HG03139 (cell line): Measurements from ENCODE around the gene UBR4.
"Not testable (repeated sequence)": the region's sequence is repeated elsewhere in the genome, so short reads cannot be mapped to it uniquely, and the experiment has no call there.

Source experiments
- ATAC-seq: cut with Tn5 transposase; IDR thresholded peaks from one replicate; pipeline ENCODE4 v1.9.1; 2021; ENCODE audit not compliant: unreplicated experiment

Gene UBR4

DNA sequence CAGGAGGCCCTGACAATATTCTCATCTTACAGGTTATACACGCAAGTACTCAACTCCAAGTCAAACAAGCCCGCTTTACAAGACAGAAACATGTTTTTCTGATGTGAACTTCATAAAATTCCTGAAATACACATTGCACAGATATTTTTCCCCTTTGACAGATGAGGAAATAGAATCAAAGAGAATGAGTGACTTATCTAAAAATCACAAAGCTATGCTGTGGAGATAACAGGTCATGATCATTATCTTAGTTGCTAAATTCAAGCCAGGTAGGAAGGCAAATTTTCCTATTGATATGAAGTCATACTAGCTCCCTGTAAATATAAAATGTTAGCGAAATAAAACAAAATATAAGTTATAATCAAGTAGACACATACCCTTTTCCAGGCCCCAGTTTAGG is 18.3 kb downstream of the UBR4 start:
- no peak for ATAC-seq

DNA sequence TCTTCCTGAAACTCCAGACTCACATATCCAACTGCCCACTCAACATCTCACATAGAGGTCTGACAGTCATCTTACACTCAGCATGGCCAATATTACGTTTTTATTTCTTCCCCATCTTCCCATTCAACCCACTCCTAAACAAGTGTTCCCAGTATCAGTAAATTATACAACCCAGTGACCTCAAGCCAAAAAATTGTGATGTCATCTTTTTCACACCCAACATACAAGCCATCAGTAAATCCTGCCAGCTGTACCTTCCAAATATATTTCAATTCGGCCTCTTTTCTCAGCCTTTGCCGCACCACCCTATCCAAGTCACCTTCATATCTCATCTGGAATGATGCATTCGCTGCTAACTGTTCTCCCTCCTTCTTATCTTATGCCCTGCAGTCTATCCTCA is 19.6 kb downstream of the UBR4 start:
- no peak for ATAC-seq

DNA sequence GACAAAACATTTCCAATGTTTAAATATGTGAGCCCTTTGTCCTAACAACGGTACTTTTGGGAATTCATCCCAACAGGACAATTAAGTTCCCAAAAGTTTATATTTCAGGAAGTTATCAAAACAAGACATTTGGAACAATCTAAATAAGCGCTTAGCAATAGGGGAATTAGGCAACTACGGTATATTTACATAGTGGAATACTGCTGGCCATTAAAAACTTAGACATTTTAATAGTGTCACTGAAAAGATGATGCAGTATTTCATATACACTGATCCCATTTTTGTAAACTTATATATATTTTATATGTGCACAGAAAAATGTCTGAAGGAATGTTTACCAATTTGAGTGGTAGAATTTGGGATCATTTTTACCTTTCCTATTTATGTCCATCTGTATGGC is 20.8 kb downstream of the UBR4 start:
- ATAC-seq = no peak

DNA sequence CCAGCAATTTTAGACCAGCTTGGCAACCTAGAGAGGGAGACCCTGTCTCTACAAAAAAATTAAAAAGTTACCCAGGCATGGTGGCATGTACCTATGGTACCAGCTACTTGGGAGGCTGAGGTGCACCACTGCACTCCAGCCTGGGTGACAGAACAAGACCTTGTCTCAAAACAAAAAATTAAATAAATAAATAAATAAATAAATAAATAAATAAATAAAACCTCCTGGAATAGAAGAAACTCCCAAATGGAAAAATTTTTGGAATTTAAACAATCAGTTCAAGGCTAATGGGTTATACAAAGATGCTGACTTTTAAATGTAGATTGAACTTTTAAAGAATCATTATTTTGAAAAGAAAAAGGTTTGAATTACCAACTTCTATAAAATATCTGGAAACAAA is 22.2 kb downstream of the UBR4 start:
- ATAC-seq = no peak

DNA sequence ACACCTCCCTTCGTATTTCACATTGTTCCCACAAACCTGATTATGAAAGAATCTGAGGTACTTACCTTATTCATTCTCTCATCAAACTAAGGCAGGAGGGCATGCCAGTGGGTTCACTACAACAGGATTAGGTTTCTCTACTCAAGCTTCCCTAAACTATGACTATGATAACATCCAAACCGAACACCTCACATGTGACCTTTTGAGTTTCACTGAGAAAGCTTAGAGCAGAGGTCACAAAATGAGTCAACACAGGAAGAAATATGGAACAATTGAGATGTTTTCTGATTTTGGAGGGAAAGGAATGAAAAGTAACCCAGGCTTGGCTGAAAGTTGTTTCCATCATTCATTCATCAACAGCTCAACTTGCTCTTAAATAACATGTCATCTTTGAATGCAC is 24.1 kb downstream of the UBR4 start:
- no peak for ATAC-seq

DNA sequence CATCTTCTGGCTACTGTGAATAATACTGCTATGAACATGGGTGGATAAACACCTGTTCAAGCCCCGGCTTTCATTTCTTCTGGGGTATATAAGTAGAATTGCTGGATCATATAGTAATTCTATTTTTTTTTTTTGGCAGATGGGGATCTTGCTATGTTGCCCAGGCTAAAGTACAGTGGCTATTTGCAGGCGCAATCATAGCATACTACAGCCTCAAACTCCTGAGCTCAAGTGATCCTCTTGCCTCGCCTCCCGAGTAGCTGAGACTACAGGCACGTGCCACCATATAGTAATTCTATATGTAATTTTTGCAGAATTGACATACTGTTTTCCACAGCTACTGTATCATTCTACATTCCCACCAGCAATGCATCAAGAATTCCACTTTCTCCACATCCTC is 27.8 kb downstream of the UBR4 start:
- no peak for ATAC-seq

DNA sequence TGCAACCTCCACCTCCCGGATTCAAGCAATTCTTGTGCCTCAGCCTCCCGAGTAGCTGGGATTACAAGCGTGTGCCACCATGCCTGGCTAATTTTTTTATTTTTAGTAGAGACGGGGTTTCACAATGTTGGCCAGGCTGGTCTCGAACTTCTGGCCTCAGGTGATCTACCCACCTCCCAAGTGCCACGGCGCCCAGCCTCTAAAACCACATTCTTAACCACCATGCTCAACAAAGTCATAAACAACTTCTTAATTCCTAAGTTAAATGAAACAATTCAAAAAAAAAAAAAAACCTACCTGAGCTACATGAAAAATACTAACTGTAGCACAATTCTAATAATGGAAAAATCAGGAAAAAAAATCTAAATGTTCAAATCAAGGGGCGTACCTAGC is 29.8 kb downstream of the UBR4 start:
- not testable (repeated sequence) for ATAC-seq

DNA sequence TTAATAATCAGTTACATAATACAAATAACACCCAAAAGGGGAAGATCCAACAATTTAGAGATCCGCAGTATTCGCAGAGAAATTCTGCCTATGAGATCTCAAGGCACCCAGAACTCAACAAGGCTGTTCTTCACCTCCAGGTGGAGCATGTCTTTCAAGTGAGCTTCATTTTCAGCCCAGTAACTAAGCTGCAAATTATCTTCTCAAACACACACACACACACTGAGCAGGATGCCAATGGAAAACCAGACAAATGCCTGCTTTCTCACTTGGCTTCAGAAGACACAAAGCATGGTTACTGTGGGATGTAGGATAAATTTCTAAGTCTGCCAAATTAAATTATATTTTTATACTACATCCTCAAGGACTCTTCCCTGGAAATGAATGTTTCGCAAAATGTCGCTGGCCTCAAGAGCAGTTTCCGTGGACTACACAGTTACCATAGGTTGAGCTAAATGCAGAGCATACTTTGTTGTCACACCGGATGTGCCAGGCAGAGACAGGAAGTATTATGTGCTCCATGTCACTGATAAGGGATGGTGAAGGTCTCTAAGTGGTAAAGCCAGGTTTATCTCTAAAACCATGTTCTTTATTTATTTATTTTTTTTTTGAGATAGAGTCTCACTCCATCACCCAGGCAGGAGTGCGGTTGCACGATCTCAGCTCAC is 30.3 kb downstream of the UBR4 start:
- ATAC-seq = no peak

DNA sequence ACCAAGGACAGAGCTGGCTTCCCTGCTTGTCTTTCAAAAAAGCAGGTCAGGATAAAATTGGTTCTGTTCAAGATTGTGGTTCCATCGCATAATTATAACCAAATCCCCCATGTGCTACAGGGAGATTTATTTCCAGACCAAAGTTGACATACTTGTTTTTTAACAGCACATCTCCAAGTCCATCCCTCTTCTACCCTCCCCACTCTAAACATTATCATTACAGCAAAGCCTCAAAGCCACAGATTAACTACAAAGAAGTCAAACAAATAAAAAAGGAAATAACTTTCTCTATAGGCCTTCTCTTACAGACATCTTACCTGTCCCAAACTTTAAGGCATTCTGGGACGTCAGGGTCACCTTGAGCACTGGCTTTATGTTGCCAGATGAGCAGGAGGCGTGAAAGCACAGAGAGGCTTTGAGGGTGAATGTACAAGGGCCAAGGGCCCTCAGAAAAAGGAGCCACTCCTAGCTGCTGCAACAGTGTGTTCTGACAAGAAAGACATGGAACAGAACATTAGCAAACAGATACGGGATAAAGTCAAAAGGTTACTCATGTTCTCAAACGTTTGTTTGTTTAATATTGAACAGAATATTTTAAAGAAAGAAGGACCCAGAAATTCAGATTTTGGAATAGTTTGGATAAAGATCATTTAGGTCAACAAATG is 31.2 kb downstream of the UBR4 start:
- no peak for ATAC-seq

DNA sequence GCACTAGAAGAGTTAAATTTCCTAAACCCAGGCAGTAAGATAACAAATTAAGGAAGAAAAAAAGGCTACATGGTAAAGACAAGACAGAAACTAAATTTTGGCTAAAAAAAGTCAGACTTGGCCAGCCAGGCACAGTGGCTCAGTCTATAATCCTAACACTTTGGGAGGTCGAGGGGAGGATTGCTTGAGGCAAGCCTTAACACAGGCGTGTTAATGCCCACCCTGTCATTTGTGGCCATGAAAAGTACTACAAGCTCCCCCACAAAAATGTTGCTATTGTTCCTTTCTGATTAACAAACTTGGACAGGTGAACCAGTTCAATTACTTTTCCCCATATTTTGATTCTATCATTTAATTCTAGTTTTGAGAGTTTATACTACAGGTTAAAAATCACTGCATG is 32.3 kb downstream of the UBR4 start:
- no peak for ATAC-seq

DNA sequence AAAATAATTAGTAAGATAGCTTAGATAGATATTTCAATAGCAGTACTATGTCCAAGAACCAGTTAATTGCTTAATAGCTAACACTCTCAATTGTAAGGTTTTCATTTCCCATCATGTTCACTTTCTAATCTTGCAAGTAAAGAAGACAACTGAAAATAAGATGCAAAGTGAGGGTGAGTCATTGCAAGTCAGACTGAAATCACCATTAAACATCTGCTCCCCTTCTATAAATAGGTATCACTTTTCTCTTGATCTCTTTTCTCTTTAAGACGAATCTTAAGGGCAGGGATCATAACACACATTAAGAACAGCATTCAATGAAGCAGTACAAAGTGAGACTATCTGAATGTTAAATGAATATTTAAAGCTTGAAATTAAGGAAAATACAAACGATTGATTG is 40.4 kb downstream of the UBR4 start:
- ATAC-seq = no peak

DNA sequence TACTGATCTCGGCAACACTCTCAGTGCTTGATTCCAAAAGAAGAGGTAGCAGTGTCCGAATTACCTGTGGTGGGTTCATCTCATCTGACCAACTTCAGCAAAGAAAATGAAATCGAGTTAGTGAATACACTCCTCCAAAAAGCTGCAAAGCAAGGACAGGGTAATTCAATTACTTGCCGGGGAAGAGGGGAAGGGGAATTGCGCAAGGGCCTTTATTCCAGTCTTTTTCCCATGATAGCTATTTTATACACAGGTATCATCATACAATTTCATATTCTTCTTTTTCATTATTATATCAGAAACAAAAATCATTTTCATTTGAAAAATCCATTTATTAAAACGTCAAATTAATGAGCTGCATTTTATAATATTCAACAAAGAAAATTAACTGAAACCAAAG is 42.9 kb downstream of the UBR4 start:
- no peak for ATAC-seq

DNA sequence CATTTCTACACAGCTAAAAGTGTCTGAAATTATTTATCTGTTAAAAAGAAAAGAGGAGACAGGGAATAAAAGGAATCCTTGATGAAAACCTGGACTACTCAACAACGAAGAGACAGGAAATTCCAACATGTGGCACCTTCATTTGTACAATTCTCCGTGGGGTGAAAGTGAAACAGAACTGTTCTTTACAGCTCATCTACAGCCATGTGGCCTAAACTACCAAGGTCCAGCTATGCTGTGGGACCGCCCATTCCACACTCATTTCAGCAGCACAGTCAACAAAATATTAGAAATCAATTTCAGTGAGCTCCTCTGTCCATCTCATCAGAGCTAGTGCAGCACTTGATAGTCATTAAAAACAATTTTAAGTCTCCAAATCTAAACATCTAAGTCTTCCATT is 44.0 kb downstream of the UBR4 start:
- no peak for ATAC-seq

DNA sequence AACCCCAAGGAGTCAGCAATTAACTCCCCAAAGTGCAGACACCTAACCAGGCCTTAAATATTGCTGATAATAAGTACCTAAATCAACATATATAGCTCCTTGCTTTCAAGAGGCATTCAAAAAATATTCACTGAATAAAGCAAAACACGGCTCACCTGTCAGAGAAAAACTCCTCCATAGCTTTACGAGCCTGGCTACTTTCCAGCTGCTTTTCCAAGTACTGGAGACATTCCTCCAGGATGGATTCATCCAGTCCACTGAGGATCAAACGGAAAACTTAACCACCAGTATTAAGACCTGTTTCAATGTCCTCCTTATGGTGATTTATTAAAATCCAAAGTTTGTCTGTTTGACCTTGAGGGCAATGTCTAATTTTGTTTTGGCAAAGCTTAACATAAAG is 44.6 kb downstream of the UBR4 start:
- no peak for ATAC-seq

DNA sequence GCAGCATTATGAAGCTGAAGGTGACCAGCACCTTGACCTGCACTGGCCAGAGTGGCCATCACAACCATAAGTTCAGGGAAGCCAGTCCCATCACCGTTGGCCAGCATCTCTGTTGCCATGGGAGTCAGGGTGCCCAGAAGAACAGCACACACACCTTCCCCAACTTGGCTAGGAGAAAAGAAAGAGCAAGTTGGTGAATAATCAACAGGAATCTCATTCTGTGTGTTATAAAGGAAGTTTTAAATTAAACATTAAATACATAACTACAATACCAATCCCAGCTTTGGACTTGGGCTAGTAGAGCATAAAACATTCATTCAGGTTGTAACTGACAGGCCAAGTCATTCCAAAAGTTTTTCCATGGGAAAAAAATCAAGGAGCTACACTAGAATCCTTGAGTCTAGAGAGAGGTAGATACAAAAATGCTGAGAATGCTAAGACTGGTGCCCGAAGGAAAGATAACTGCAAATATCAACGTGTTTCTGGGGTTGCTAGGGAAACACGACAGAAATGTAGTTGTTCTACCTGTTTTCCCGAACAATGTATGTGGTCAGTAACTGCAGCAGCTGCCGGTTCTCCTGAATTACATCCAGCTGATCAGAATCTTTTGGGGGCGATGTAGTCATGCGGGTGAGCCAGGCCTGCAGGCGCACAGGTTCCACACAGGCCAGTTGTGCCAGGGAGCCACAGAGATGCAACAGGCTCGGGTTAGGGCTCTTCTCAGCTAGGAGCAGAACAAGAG is 45.6 kb downstream of the UBR4 start:
- ATAC-seq = no peak

DNA sequence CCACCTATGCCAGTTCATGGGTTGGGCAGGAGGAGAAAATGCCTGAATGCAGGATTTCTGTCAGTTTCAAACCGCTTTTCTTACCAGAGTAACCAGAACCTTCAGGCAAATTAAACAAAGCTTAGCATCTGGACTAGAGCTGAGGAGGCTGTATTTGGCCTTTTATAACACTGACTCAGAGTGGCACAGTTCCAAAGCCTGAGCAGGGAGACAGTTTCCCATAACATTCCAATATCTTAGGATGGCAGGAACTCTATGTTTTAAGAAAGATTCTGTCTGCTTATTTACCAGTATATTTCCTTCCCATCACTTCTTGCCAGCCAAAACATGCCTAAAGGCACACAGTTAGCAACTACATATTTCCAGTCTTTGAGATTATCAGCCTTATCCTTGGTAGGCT is 46.8 kb downstream of the UBR4 start:
- ATAC-seq = no peak

DNA sequence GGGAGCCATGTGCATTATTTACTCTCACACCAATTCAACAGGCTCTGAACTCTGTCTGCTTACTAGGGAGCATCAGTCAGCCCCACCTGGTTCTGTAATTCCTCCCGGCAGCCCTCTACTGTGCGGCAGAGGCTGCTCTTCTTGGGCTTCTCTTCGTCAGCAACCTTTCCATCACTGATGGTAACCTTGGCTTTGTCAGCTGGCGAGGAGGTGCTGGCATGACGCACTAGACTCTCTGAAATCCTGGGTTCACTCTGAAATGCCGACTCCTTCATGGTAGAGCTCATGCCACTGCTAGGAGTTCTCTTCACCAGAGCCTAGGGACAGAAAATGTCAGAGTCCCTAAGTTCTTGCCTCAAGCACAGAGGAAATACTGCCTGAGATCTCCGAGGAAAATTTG is 49.2 kb downstream of the UBR4 start:
- no peak for ATAC-seq

DNA sequence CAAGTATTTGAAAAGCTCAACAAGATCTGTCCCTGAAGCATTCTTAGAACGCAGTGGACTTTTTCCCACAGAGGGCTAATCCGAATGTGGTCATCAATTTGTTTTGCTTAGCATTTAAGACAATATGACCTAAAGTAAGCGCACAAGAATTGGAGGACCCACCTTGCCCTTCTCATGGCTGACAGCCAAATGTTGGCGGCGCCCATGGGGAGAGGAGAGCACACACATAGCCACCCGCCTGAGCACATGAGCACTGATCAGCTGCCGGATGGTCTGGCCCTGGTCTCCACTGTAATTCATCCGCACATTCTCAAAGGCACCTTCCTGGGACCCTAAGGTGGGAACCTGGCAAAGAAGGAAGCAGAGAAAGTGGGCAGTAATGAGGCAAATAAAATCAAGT is 52.4 kb downstream of the UBR4 start:
- no peak for ATAC-seq

DNA sequence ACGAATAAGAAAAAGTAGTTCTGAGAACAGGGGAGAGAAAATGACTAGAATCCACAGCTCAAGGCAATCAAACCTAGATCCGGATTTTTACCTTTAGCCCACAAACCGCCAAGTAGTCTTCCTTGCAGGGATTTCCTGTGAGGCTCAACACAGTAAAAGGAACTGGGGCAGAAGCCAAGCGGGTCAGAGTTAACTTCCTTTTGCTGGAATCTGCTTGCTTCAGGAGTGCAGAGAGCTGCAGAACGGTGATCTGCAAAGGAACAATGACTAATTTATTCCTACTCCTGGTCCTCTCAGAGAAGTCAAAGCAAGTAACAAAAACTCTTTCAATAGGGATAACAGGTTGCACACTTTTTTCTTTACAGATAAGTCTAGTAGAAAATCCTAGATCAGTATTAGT is 53.4 kb downstream of the UBR4 start:
- ATAC-seq = no peak

DNA sequence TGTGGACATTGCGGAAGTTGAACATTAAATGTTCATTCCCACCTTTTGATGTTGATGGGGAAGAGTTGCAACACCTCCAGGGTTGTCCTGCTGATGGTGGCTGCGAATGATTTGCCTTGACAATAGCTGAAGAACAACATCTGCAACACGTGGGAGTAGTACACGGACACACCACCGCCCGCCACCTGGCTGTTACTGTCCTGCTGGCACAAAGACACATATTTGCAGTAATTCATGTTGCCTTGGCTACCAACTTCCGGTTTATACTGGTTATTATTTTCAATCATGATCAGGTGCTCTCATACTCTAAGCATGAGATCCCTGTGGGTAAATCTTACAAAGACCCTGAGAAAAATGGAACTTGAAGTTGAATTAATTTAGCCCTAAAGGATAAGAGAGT is 55.2 kb downstream of the UBR4 start:
- ATAC-seq = no peak

DNA sequence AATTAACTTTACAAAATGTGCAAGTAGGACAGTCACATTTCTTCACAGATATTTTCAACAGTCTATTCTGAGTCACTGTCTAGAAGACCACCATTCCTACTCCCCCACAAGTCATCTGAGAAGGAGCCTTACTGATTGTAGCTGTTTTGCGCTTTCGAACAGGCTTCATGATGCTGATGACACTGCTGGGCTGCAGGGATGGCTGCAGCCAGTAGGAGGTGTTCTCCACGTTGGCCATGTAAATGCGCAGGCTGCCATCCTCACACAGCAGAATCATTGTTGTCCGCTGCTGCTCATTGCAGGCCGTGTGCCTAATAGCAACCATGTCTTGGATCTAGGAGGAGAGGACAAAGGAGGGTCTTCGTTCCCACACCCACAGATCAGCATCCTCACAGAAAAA is 56.9 kb downstream of the UBR4 start:
- ATAC-seq = no peak

DNA sequence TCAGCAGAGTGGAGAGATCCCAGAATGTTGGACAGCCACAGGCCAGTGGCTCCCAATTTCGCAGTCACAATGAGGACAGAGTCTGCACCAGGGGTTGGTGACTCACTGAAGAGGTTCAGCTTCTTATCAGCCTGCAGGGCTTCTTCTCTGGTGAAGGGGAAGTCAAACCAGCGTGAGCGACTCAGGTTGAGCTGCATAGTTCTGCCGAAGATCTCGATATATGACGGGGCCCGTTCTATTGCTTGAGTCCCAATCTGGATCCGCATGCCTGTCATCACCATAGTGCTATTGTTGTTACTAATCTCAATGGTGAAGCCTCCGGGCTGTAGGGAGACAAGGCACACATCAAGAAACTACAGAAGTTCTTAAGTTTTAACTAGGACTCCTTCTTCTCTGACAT is 58.5 kb downstream of the UBR4 start:
- no peak for ATAC-seq

DNA sequence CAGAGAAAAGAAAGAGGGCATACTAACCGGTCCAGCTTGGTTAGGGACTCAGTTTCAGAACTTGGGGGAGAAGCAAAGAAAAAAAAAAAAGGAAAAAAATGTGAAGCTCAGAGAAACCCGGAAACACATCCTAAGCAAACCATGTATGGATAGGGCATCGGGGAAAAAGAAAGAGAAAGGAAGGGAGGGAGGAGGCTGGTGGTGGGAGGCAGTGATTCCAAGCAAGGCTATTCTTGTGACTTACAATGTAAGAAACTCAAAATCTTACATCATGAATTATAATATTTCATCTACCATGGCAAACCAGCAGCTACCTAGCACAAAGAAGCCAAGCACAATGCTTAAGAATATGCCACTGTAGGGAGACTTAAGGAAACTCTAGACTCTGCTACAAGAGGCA is 60.3 kb downstream of the UBR4 start:
- no peak for ATAC-seq
